ENCODE measurements around the gene LCP2.

Gene LCP2

GRCh38 chr5:170278611-170279458 lies 18.7 kb downstream of the LCP2 start:
- Mint-ChIP-seq H3K4me3 (peak overlapping the region; percentile 83), H3K9me3 (ENCODE audit: low read depth) (no peaks in the 10 kb centered on the region), H3K4me1 (ENCODE audit: low read depth) (peaks cover 91% of the 10 kb centered on the region), H3K36me3 (peaks cover 21% of the 10 kb centered on the region), H3K27ac (peak overlapping the region; percentile 96), H3K27me3 (no peaks in the 10 kb centered on the region)

- Mint-ChIP-seq H3K4me3 (peak overlapping the region; percentile 80), H3K4me1 (ENCODE audit: low read depth) (peaks cover 91% of the 10 kb centered on the region), H3K36me3 (peaks cover 15% of the 10 kb centered on the region), H3K27me3 (no peaks in the 10 kb centered on the region), H3K9me3 (ENCODE audit: low read depth) (no peaks in the 10 kb centered on the region), H3K27ac (peak overlapping the region; percentile 95)
These were observed 19.7 kb downstream of the LCP2 start for GRCh38 chr5:170277867-170278281.

- Mint-ChIP-seq H3K27ac (peak overlapping the region; percentile 95), H3K4me1 (ENCODE audit: low read depth) (peaks cover 89% of the 10 kb centered on the region), H3K36me3 (peaks cover 20% of the 10 kb centered on the region), H3K9me3 (ENCODE audit: low read depth) (no peaks in the 10 kb centered on the region), H3K27me3 (no peaks in the 10 kb centered on the region), H3K4me3 (peak overlapping the region; percentile 84)
These were observed 21.4 kb downstream of the LCP2 start for GRCh38 chr5:170276140-170276539.

- peak overlapping the region; percentile 95 for H3K27ac Mint-ChIP-seq
- H3K4me1 Mint-ChIP-seq (ENCODE audit: low read depth) = peaks cover 92% of the 10 kb centered on the region
- peak overlapping the region; percentile 84 for H3K4me3 Mint-ChIP-seq
- H3K27me3 Mint-ChIP-seq = no peaks in the 10 kb centered on the region
- no peaks in the 10 kb centered on the region for H3K9me3 Mint-ChIP-seq (ENCODE audit: low read depth)
- H3K36me3 Mint-ChIP-seq = peaks cover 23% of the 10 kb centered on the region
These were observed 22.1 kb downstream of the LCP2 start for GRCh38 chr5:170275376-170275994.

GRCh38 chr5:170273968-170274710 lies 23.4 kb downstream of the LCP2 start:
- Mint-ChIP-seq H3K27me3 (no peaks in the 10 kb centered on the region), H3K36me3 (peaks cover 25% of the 10 kb centered on the region), H3K27ac (peak overlapping the region; percentile 95), H3K9me3 (ENCODE audit: low read depth) (no peaks in the 10 kb centered on the region), H3K4me3 (peak overlapping the region; percentile 84), H3K4me1 (ENCODE audit: low read depth) (peaks cover 91% of the 10 kb centered on the region)

- H3K27ac Mint-ChIP-seq = peak overlapping the region; percentile 97
- H3K36me3 Mint-ChIP-seq = peaks cover 34% of the 10 kb centered on the region
- H3K4me3 Mint-ChIP-seq = peak overlapping the region; percentile 38
- peaks cover 92% of the 10 kb centered on the region for H3K4me1 Mint-ChIP-seq (ENCODE audit: low read depth)
- no peaks in the 10 kb centered on the region for H3K27me3 Mint-ChIP-seq
- H3K9me3 Mint-ChIP-seq (ENCODE audit: low read depth) = no peaks in the 10 kb centered on the region
These were observed 27.1 kb downstream of the LCP2 start for GRCh38 chr5:170270293-170271069.

- Mint-ChIP-seq H3K9me3 (ENCODE audit: low read depth) (no peaks in the 10 kb centered on the region), H3K4me3 (peak overlapping the region; percentile 79), H3K27ac (peak overlapping the region; percentile 98), H3K27me3 (no peaks in the 10 kb centered on the region), H3K4me1 (ENCODE audit: low read depth) (peaks cover 91% of the 10 kb centered on the region), H3K36me3 (peaks cover 28% of the 10 kb centered on the region)
These were observed 28.0 kb downstream of the LCP2 start for GRCh38 chr5:170269579-170269978.

- peak overlapping the region; percentile 98 for H3K27ac Mint-ChIP-seq
- H3K36me3 Mint-ChIP-seq = peaks cover 28% of the 10 kb centered on the region
- no peaks in the 10 kb centered on the region for H3K27me3 Mint-ChIP-seq
These were observed 28.7 kb downstream of the LCP2 start for GRCh38 chr5:170268884-170269283.

GRCh38 chr5:170268153-170268689 lies 29.4 kb downstream of the LCP2 start:
- Mint-ChIP-seq H3K9me3 (ENCODE audit: low read depth) (no peaks in the 10 kb centered on the region), H3K36me3 (peaks cover 34% of the 10 kb centered on the region), H3K27ac (peak overlapping the region; percentile 98), H3K27me3 (no peaks in the 10 kb centered on the region), H3K4me3 (peak overlapping the region; percentile 79), H3K4me1 (ENCODE audit: low read depth) (peaks cover 91% of the 10 kb centered on the region)

More at GRCh38 chr5:170268884-170269283, 28.7 kb downstream of the LCP2 start:
- H3K9me3 Mint-ChIP-seq (ENCODE audit: low read depth) = no peaks in the 10 kb centered on the region
- H3K4me1 Mint-ChIP-seq (ENCODE audit: low read depth) = peaks cover 91% of the 10 kb centered on the region
- peak overlapping the region; percentile 79 for H3K4me3 Mint-ChIP-seq

- Mint-ChIP-seq H3K4me1 (ENCODE audit: low read depth) (peaks cover 91% of the 10 kb centered on the region), H3K27ac (peak overlapping the region; percentile 98), H3K9me3 (ENCODE audit: low read depth) (no peaks in the 10 kb centered on the region), H3K4me3 (peak overlapping the region; percentile 67), H3K27me3 (no peaks in the 10 kb centered on the region), H3K36me3 (peaks cover 37% of the 10 kb centered on the region)
These were observed 30.0 kb downstream of the LCP2 start for GRCh38 chr5:170267431-170268152.

GRCh38 chr5:170266570-170267381 lies 30.8 kb downstream of the LCP2 start:
- Mint-ChIP-seq H3K27me3 (no peaks in the 10 kb centered on the region), H3K27ac (peak overlapping the region; percentile 98), H3K36me3 (peaks cover 39% of the 10 kb centered on the region), H3K9me3 (ENCODE audit: low read depth) (no peaks in the 10 kb centered on the region), H3K4me3 (peak overlapping the region; percentile 67), H3K4me1 (ENCODE audit: low read depth) (peaks cover 93% of the 10 kb centered on the region)

- Mint-ChIP-seq H3K27ac (peak overlapping the region; percentile 98), H3K4me1 (ENCODE audit: low read depth) (peaks cover 94% of the 10 kb centered on the region), H3K9me3 (ENCODE audit: low read depth) (no peaks in the 10 kb centered on the region), H3K36me3 (peaks cover 42% of the 10 kb centered on the region), H3K4me3 (peak overlapping the region; percentile 23), H3K27me3 (no peaks in the 10 kb centered on the region)
These were observed 32.1 kb downstream of the LCP2 start for GRCh38 chr5:170265522-170265921.

GRCh38 chr5:170263906-170264305 lies 33.7 kb downstream of the LCP2 start:
- peaks cover 47% of the 10 kb centered on the region for H3K36me3 Mint-ChIP-seq
- peaks cover 95% of the 10 kb centered on the region for H3K4me1 Mint-ChIP-seq (ENCODE audit: low read depth)
- H3K4me3 Mint-ChIP-seq = peak overlapping the region; percentile 44
- H3K9me3 Mint-ChIP-seq (ENCODE audit: low read depth) = no peaks in the 10 kb centered on the region
- no peaks in the 10 kb centered on the region for H3K27me3 Mint-ChIP-seq
- H3K27ac Mint-ChIP-seq = peak overlapping the region; percentile 98

All from activated naive CD8-positive, alpha-beta T cell (primary cell).